H1 (cell line): ENCODE measurements around the gene HS3ST3B1.

Source experiments
- POLR2A ChIP-seq, 2 experiments: IDR thresholded peaks; 1 replicate in 1 of 2; 2 replicates in 1 of 2; pipeline ENCODE4 v1.6.1; 2011; ENCODE audit warnings: low read depth in 2 of 2, low read length in 2 of 2, mild to moderate bottlenecking in 2 of 2; ENCODE audit errors: control extremely low read depth in 1 of 2
- POLR2AphosphoS5 ChIP-seq: IDR thresholded peaks from 2 replicates; pipeline ENCODE4 v1.6.1; 2011; ENCODE audit warnings: low read depth, low read length
- RXRA ChIP-seq: IDR thresholded peaks from 2 replicates; pipeline ENCODE4 v1.6.1; 2011; ENCODE audit warnings: low read depth, mild to moderate bottlenecking, low read length, moderate library complexity; ENCODE audit not compliant: insufficient read depth

- TF ChIP-seq POLR2AphosphoS5: no peak
- no peak for TF ChIP-seq POLR2A (IDR thresholded peaks at IDR 0.05; ENCODE audit: control extremely low read depth in 1 of 2, low read depth in 2 of 2, low read length in 2 of 2)
- TF ChIP-seq RXRA: no peak
Measured at GRCh38 chr17:14337596-14338079, 36.8 kb downstream of the HS3ST3B1 start.
